Stimulated activated CD8-positive, alpha-beta memory T cell treated with anti-CD3 and anti-CD28 coated beads, Interleukin-2, amount 100 ng/mL, for 1 hour (primary cell): ENCODE measurements around the gene DEFB123.
"Not testable (repeated sequence)": the region's sequence is repeated elsewhere in the genome, so short reads cannot be mapped to it uniquely, and the experiment has no call there.

ENCODE experiments used
- DNase-seq, 2 donors: peaks; one replicate each; pipeline ENCODE4 v3.0.0-alpha.2; 2020; ENCODE audit warnings: low read depth in 2 of 2

The DEFB123 gene

GRCh38 chr20:31440012-31440659, at the start of gene DEFB123:
TSS of gene DEFB123 (plus strand) at chr20:31440632. CDS start at chr20:31440699, 67 bp downstream.
- no peak for DNase-seq

GRCh38 chr20:31392836-31393235, 47.6 kb upstream of the DEFB123 start:
- no peak for DNase-seq

GRCh38 chr20:31394900-31395299, 45.5 kb upstream of the DEFB123 start:
- DNase-seq: no peak

GRCh38 chr20:31403886-31404285, 36.5 kb upstream of the DEFB123 start:
- DNase-seq: no peak

- no peak for DNase-seq
Observed at GRCh38 chr20:31406115-31406514, 34.3 kb upstream of the DEFB123 start, which contains the start of gene DEFB121. TSS of gene DEFB121 (minus strand) at chr20:31406215. CDS start at chr20:31406152, 63 bp downstream.

- DNase-seq: no peak
Observed at GRCh38 chr20:31410011-31410410, 30.4 kb upstream of the DEFB123 start.

GRCh38 chr20:31414381-31414780, 26.1 kb upstream of the DEFB123 start:
- DNase-seq: no peak

GRCh38 chr20:31415653-31416052, 24.8 kb upstream of the DEFB123 start:
- no peak for DNase-seq

- DNase-seq: no peak
Observed at GRCh38 chr20:31418307-31418706, 22.1 kb upstream of the DEFB123 start.

GRCh38 chr20:31425797-31426196, 14.6 kb upstream of the DEFB123 start:
- DNase-seq: no peak

- DNase-seq: not testable (repeated sequence)
Observed at GRCh38 chr20:31426891-31427551, 13.4 kb upstream of the DEFB123 start.

GRCh38 chr20:31427576-31427975, 12.9 kb upstream of the DEFB123 start:
- not testable (repeated sequence) for DNase-seq

GRCh38 chr20:31430568-31431115, 9.8 kb upstream of the DEFB123 start:
- DNase-seq: no peak

GRCh38 chr20:31446084-31446819, 5.8 kb downstream of the DEFB123 start:
- no peak for DNase-seq

- DNase-seq: no peak
Observed at GRCh38 chr20:31449511-31450414, 9.3 kb downstream of the DEFB123 start.

GRCh38 chr20:31452575-31452974, 12.1 kb downstream of the DEFB123 start:
- no peak for DNase-seq

- no peak for DNase-seq
Observed at GRCh38 chr20:31454361-31454760, 13.9 kb downstream of the DEFB123 start.

- not testable (repeated sequence) for DNase-seq
Observed at GRCh38 chr20:31470946-31471345, 30.5 kb downstream of the DEFB123 start.

- no peak for DNase-seq
Observed at GRCh38 chr20:31472395-31473330, 32.2 kb downstream of the DEFB123 start.
